Mesothelial cell of epicardium (in vitro differentiated cells): ENCODE results near the gene MS4A18. TPM values are rescaled to one million over a fixed set of nuclear protein-coding genes. Genes with fewer than 3 reads are reported as not detected.

Source experiments
- DNase-seq, 2 experiments: peaks; one replicate each; pipeline ENCODE4 v3.0.0; 2021; ENCODE audit warnings: low spot score in 2 of 2; ENCODE audit not compliant: unreplicated experiment in 2 of 2
- H3K27ac Mint-ChIP-seq: 2 replicates; pipeline ENCODE4 v1.8.0; 2021; ENCODE audit warnings: mixed read lengths
- H3K27me3 Mint-ChIP-seq: 2 replicates; pipeline ENCODE4 v1.8.0; 2021; ENCODE audit warnings: low read depth, mixed read lengths
- H3K36me3 Mint-ChIP-seq: 2 replicates; pipeline ENCODE4 v1.8.0; 2021; ENCODE audit warnings: mixed read lengths
- H3K4me1 Mint-ChIP-seq: 2 replicates; pipeline ENCODE4 v1.8.0; 2021; ENCODE audit warnings: mixed read lengths
- H3K4me3 Mint-ChIP-seq: 2 replicates; pipeline ENCODE4 v1.8.0; 2021; ENCODE audit warnings: mild to moderate bottlenecking, moderate library complexity, mixed read lengths
- H3K9me3 Mint-ChIP-seq: 2 replicates; pipeline ENCODE4 v1.8.0; 2021; ENCODE audit warnings: mixed read lengths
- total RNA-seq: library from RNA; stranded (reverse); gene quantifications from 3 replicates; pipeline ENCODE4 v1.2.1, GENCODE V29; 2021
- TF ChIP-seq, protein P1 (sequence below): fragments of 200-600 bp; sonication (generic); IDR thresholded peaks from one replicate; pipeline ENCODE4 v1.5.0; 2021; ENCODE audit warnings: antibody characterized with exemption; ENCODE audit not compliant: unreplicated experiment

Gene MS4A18
- total RNA-seq, 1 donor from 2014 or later, result not detected

DNA sequence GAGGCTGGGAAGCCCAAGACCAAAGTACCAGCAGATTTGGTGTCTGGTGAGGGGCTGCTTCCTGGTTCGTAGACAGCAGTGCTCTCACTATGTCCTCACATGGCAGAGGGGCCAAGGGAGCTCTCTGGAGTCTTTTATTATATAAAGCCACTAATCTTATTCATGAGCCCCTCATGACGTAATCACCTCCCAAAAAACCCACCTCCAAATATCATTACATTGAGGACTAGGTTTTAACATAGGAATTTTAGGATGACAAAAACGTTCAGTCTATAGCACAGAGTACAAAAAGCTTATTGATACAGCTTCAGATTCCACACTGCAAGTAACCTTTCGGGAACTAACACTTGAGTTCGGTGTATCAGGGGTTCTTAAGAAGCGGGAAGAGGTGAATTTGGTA lies 4.1 kb upstream of the MS4A18 start:
- no peaks in the 10 kb centered on the region for H3K36me3 Mint-ChIP-seq
- H3K4me1 Mint-ChIP-seq, result no peaks in the 10 kb centered on the region
- no peak overlapping the region for H3K4me3 Mint-ChIP-seq
- peaks cover 37% of the 10 kb centered on the region for H3K27me3 Mint-ChIP-seq
- H3K9me3 Mint-ChIP-seq, result peaks cover 3% of the 10 kb centered on the region
- DNase-seq, result no peak
- TF ChIP-seq, protein P1, sequence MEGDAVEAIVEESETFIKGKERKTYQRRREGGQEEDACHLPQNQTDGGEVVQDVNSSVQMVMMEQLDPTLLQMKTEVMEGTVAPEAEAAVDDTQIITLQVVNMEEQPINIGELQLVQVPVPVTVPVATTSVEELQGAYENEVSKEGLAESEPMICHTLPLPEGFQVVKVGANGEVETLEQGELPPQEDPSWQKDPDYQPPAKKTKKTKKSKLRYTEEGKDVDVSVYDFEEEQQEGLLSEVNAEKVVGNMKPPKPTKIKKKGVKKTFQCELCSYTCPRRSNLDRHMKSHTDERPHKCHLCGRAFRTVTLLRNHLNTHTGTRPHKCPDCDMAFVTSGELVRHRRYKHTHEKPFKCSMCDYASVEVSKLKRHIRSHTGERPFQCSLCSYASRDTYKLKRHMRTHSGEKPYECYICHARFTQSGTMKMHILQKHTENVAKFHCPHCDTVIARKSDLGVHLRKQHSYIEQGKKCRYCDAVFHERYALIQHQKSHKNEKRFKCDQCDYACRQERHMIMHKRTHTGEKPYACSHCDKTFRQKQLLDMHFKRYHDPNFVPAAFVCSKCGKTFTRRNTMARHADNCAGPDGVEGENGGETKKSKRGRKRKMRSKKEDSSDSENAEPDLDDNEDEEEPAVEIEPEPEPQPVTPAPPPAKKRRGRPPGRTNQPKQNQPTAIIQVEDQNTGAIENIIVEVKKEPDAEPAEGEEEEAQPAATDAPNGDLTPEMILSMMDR, result no peak
- H3K27ac Mint-ChIP-seq, result no peak overlapping the region

DNA sequence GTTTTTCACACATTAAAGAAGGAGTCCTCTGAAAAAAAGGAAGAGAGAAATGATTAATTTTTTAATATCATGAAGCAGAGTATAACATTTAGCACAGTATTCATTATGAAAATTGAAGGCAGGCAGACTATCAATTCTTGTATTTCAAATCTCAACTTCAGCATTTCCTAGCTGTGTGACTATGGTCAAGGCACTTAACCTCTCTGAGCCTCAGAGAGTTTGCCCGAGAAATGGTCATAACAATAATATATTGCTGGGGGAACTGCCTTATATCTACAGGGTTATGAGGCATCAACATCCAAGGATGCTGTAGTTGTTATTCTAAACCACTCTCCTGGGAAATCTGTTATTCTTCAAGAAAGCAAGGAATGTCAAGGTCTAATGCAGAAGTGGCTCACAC lies 1.1 kb downstream of the MS4A18 start:
- peaks cover 62% of the 10 kb centered on the region for H3K27me3 Mint-ChIP-seq

DNA sequence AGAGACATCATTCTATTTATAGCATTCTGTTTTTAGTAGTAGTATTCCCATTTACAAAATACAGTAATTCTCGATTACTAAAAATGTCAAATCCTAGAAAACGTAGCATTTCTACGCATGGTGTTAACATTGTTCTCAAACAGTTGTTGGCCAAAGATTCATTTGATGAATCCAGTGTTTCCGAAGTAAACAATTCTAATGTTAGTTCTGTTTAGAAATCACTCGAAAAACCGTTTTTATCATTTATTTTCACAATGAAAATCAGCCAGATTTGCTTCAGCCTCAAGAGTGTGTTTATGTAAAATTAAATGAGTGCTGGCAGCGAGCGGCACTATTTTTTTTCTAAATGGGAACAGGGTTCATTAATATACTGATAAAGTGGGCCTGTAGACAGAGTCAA lies 7.1 kb downstream of the MS4A18 start:
- H3K27ac Mint-ChIP-seq, result no peak overlapping the region
- no peak for DNase-seq
- no peaks in the 10 kb centered on the region for H3K9me3 Mint-ChIP-seq
- H3K36me3 Mint-ChIP-seq, result no peaks in the 10 kb centered on the region
- peaks cover 37% of the 10 kb centered on the region for H3K27me3 Mint-ChIP-seq
- no peaks in the 10 kb centered on the region for H3K4me1 Mint-ChIP-seq
- TF ChIP-seq, protein P1, result no peak
- no peak overlapping the region for H3K4me3 Mint-ChIP-seq

More for the DNA sequence above, 1.1 kb downstream of the MS4A18 start:
- Mint-ChIP-seq H3K4me3 (no peak overlapping the region), H3K36me3 (no peaks in the 10 kb centered on the region), H3K4me1 (no peaks in the 10 kb centered on the region), H3K27ac (no peak overlapping the region), H3K9me3 (no peaks in the 10 kb centered on the region)
- TF ChIP-seq, protein P1, result no peak
- no peak for DNase-seq

DNA sequence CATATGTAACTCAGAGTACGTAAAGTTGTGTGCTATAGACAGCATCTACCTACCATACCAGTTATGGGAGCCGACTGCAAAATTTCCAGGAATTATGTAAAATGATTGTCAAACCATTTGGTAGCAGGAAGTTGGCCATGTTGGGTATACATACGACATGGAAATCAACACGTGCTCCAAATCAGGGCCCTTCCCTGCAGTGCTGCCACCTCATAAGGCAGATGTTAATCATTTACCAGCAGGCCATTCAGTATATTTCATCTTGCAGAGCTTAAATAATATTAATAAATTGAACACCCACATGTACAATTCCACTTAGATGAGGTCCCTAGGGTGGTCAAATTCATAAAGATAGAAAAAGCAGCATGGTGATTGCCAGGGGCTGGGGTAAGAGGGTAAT lies 9.8 kb downstream of the MS4A18 start:
- H3K27ac Mint-ChIP-seq, result no peak overlapping the region
- no peaks in the 10 kb centered on the region for H3K36me3 Mint-ChIP-seq
- H3K4me3 Mint-ChIP-seq, result no peak overlapping the region
- peaks cover 36% of the 10 kb centered on the region for H3K27me3 Mint-ChIP-seq
- H3K4me1 Mint-ChIP-seq, result no peaks in the 10 kb centered on the region
- H3K9me3 Mint-ChIP-seq, result no peaks in the 10 kb centered on the region
- no peak for DNase-seq
- TF ChIP-seq, protein P1, result no peak

DNA sequence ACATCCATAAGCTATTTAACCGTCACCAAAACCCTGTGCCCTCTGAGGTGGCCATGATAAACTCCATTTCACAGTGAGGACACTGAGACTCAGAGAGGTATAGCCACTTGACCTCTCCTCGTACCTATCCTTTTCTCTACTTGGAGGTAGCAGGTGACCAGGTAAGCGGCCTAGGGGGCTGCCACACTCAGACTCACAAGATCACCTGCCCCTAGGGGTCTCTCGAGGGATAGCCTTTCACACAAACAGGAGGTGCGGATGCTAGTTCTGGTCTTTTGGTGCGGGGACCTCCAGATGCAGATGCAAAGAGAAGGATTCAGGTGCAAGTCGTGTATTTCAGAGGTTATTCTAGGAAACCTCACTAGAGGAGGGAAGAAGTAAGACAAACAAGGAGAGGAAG lies 14.6 kb downstream of the MS4A18 start:
- Mint-ChIP-seq H3K36me3 (no peaks in the 10 kb centered on the region), H3K9me3 (peaks cover 14% of the 10 kb centered on the region), H3K27me3 (peaks cover 27% of the 10 kb centered on the region), H3K27ac (no peak overlapping the region), H3K4me3 (no peak overlapping the region), H3K4me1 (no peaks in the 10 kb centered on the region)
- TF ChIP-seq, protein P1, result no peak
- DNase-seq, result no peak

DNA sequence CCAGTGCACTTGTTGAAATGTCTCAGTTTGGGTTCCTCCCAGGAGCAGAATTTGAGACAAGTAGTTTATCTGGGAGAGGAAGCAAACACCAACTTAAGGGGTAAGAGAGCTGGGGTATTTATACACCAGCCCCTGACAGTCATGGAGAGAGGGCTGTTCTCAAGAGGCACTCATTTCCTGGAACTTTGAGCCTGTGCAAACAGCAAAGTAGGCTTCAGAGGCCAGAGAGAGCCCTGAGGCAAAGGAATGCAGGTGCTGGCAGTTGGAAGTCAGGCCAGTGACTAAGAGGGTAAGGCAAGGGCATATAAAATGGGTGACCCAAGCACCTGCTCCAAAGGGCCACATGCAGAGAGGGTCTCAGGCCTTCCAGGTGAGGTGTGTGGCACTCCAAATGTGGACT lies 16.1 kb downstream of the MS4A18 start:
- Mint-ChIP-seq H3K9me3 (peaks cover 14% of the 10 kb centered on the region), H3K36me3 (no peaks in the 10 kb centered on the region), H3K4me3 (no peak overlapping the region), H3K27ac (no peak overlapping the region), H3K4me1 (peaks cover 3% of the 10 kb centered on the region), H3K27me3 (peaks cover 27% of the 10 kb centered on the region)
- no peak for DNase-seq
- TF ChIP-seq, protein P1, result no peak
